ENCODE measurements around the gene CENPX.

Gene CENPX

GRCh38 chr17:82023447-82024241 lies 966 bp upstream of the CENPX start:
- DNase-seq (ENCODE audit: low read depth in 2 of 2): no peak

GRCh38 chr17:82022981-82023446 lies 336 bp upstream of the CENPX start, which contains the start of gene LRRC45:
Gene LRRC45 (plus strand): TSS chr17:82023305. CDS start chr17:82023644, 339 bp downstream.
- peak; percentile 100 for DNase-seq (ENCODE audit: low read depth in 2 of 2)

GRCh38 chr17:82021900-82022309 lies 773 bp downstream of the CENPX start:
- DNase-seq (ENCODE audit: low read depth in 2 of 2): no peak

GRCh38 chr17:82021107-82021899 lies 1.4 kb downstream of the CENPX start:
- peak in 1 of 2 experiments; percentile 48 for DNase-seq (ENCODE audit: low read depth in 2 of 2)

GRCh38 chr17:82020572-82021106 lies 2.0 kb downstream of the CENPX start:
- DNase-seq (ENCODE audit: low read depth in 2 of 2): no peak

- DNase-seq (ENCODE audit: low read depth in 2 of 2): peak; percentile 31 to 69
These were observed 2.7 kb downstream of the CENPX start for GRCh38 chr17:82019690-82020571.

- no peak for DNase-seq (ENCODE audit: low read depth in 2 of 2)
These were observed 3.5 kb downstream of the CENPX start for GRCh38 chr17:82018989-82019689.

- no peak for DNase-seq (ENCODE audit: low read depth in 2 of 2)
These were observed 4.3 kb downstream of the CENPX start for GRCh38 chr17:82018152-82018988.

- DNase-seq (ENCODE audit: low read depth in 2 of 2): no peak
These were observed 5.0 kb downstream of the CENPX start for GRCh38 chr17:82017612-82018151.

- no peak for DNase-seq (ENCODE audit: low read depth in 2 of 2)
These were observed 5.7 kb downstream of the CENPX start for GRCh38 chr17:82016875-82017459.

GRCh38 chr17:82016061-82016874 lies 6.4 kb downstream of the CENPX start:
- DNase-seq (ENCODE audit: low read depth in 2 of 2): no peak

GRCh38 chr17:82015311-82015971 lies 7.2 kb downstream of the CENPX start:
- DNase-seq (ENCODE audit: low read depth in 2 of 2): no peak

GRCh38 chr17:82014971-82015310 lies 7.7 kb downstream of the CENPX start:
- no peak for DNase-seq (ENCODE audit: low read depth in 2 of 2)

- no peak for DNase-seq (ENCODE audit: low read depth in 2 of 2)
These were observed 8.2 kb downstream of the CENPX start for GRCh38 chr17:82014432-82014831.

- DNase-seq (ENCODE audit: low read depth in 2 of 2): no peak
These were observed 8.8 kb downstream of the CENPX start for GRCh38 chr17:82013772-82014321.

- no peak for DNase-seq (ENCODE audit: low read depth in 2 of 2)
These were observed 9.3 kb downstream of the CENPX start for GRCh38 chr17:82013341-82013740.

GRCh38 chr17:82012640-82013295 lies 9.9 kb downstream of the CENPX start:
- no peak for DNase-seq (ENCODE audit: low read depth in 2 of 2)

All from stimulated activated CD4-positive, alpha-beta T cell treated with anti-CD3 and anti-CD28 coated beads, Interleukin-12 subunit alpha, Interleukin-12 subunit beta, amount 100 ng/mL, for 24 hours (primary cell).